Measurements from ENCODE around the gene MRPS7. TPM values are rescaled to one million over a fixed set of nuclear protein-coding genes. Genes with fewer than 3 reads are reported as not detected.

The MRPS7 gene
- total and polyA plus RNA-seq, 2 of the 8 experiments (the other 6 are each of a cell fraction or from before 2014, with no cell fraction given) = 63.4 to 79.4 TPM

DNA sequence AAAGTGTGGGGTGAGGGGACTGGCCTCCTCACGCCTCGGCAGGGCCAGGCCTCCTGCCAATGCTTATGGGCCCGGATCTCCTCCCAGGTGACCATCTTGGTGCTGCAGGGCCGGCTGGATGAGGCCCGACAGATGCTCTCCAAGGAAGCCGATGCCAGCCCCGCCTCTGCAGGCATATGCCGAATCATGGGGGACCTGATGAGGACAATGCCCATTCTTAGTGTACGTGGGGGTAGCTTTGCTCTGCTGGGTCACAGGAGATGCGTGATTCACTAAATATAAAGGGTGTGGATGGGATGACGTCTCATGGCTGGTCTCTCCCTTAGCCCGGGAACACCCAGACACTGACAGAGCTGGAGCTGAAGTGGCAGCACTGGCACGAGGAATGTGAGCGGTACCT, 36.7 kb upstream of the MRPS7 start (continued):
- TF ChIP-seq CBX8 (IDR thresholded peaks at IDR 0.05; ENCODE audit: borderline replicate concordance, low read depth, low read length) (no peak), SRF (IDR thresholded peaks at IDR 0.05; ENCODE audit: low read depth, low read length) (no peak), RXRA (IDR thresholded peaks at IDR 0.05; ENCODE audit: insufficient read depth, low read depth, low read length) (no peak), CBX5 (IDR thresholded peaks at IDR 0.05; ENCODE audit: low read depth, low read length) (no peak), FOSL1 (IDR thresholded peaks at IDR 0.05; ENCODE audit: insufficient read depth, low read depth, low read length) (no peak), GABPA (IDR thresholded peaks at IDR 0.05; ENCODE audit: borderline replicate concordance, insufficient read depth, low read length) (no peak), POU5F1 (IDR thresholded peaks at IDR 0.05; ENCODE audit: low read depth, low read length) (no peak)
